CD4-positive, alpha-beta T cell (primary cell): Measurements from ENCODE around the gene VEGFB. TPM values are rescaled to one million over a fixed set of nuclear protein-coding genes. Genes with fewer than 3 reads are reported as not detected.

Source experiments
- ATAC-seq: fragments of 200-7000 bp; cut with Tn5 transposase; one replicate; pipeline ENCODE4 v1.10.0; 2022; ENCODE audit warnings: mild to moderate bottlenecking; ENCODE audit not compliant: poor library complexity
- CTCF ChIA-PET: fragments of 350-600 bp; sonication (Branson Sonifier 250); formaldehyde crosslinking; loops from one replicate; lab custom pipeline; 2021; ENCODE audit warnings: antibody characterized with exemption, inconsistent platforms; lab: Charles Lee
- POLR2A ChIA-PET: fragments of 350-600 bp; sonication (Branson Sonifier 250); formaldehyde crosslinking; loops from one replicate; lab custom pipeline; 2021; ENCODE audit warnings: antibody characterized with exemption, inconsistent platforms; lab: Charles Lee
- DNase-seq, 14 experiments: peaks; one replicate each; pipeline ENCODE4 v3.0.0-alpha.2; 2013 to 2020; ENCODE audit warnings: mixed read lengths in 2 of 14
- H3K27ac ChIP-seq, 2 donors: one replicate each; pipeline versions ENCODE4 v1.5.1 to v1.7.0; 2013; ENCODE audit warnings: low read length in 2 of 2, low read depth in 1 of 2, mild to moderate bottlenecking in 1 of 2
- H3K27me3 ChIP-seq, 2 experiments: 1 replicate in 1 of 2; 2 replicates in 1 of 2; pipeline versions ENCODE4 v1.6.1 to v1.7.0; 2013; ENCODE audit warnings: low read length in 2 of 2, control low read depth in 1 of 2, mild to moderate bottlenecking in 1 of 2, moderate library complexity in 1 of 2; ENCODE audit not compliant: insufficient read depth in 2 of 2, control insufficient read depth in 1 of 2
- H3K36me3 ChIP-seq: one replicate; pipeline ENCODE4 v1.6.1; 2013; ENCODE audit warnings: low read length, control low read depth; ENCODE audit not compliant: insufficient read depth
- H3K4me1 ChIP-seq: one replicate; pipeline ENCODE4 v1.6.1; 2013; ENCODE audit warnings: low read length, control low read depth; ENCODE audit not compliant: insufficient read depth
- H3K4me3 ChIP-seq: one replicate; pipeline ENCODE4 v1.5.1; 2013; ENCODE audit warnings: mild to moderate bottlenecking, low read length, moderate library complexity
- H3K9me3 ChIP-seq, 2 experiments: 1 replicate in 1 of 2; 2 replicates in 1 of 2; pipeline versions ENCODE4 v1.6.1 to v1.7.0; 2013; ENCODE audit warnings: low read length in 2 of 2, mild to moderate bottlenecking in 2 of 2, control low read depth in 1 of 2, moderate library complexity in 1 of 2; ENCODE audit not compliant: control insufficient read depth in 1 of 2, insufficient read depth in 1 of 2
- H3K27ac Mint-ChIP-seq: one replicate; pipeline ENCODE4 v1.8.0; 2020; ENCODE audit warnings: mixed read lengths
- H3K27me3 Mint-ChIP-seq: one replicate; pipeline ENCODE4 v1.8.0; 2021; ENCODE audit warnings: mixed read lengths
- H3K36me3 Mint-ChIP-seq: one replicate; pipeline ENCODE4 v1.8.0; 2021; ENCODE audit warnings: low read depth, mixed read lengths
- H3K4me1 Mint-ChIP-seq: one replicate; pipeline ENCODE4 v1.8.0; 2021; ENCODE audit warnings: low read depth, mixed read lengths
- H3K4me3 Mint-ChIP-seq: one replicate; pipeline ENCODE4 v1.8.0; 2020; ENCODE audit warnings: mild to moderate bottlenecking, mixed read lengths
- H3K9me3 Mint-ChIP-seq: one replicate; pipeline ENCODE4 v1.8.0; 2020; ENCODE audit warnings: mixed read lengths
- intact Hi-C, 2 experiments: fragments of 100-400 bp; cut with DNase I in 1 of 2; cut with micrococcal nuclease in 1 of 2; formaldehyde crosslinking; loops; one replicate each; pipeline versions ENCODE4 v1.15.1 to v1.9.0; 2023 to 2025; cut with DNase I, micrococcal nuclease
- polyA plus RNA-seq, 2 donors: library from polyadenylated mRNA; unstranded; fragments of 120-200 nt; gene quantifications; one replicate each; pipeline ENCODE4 v1.2.1, GENCODE V29; 2013
- total RNA-seq, 174 experiments: library from RNA in 2 of 174; stranded (reverse) in 2 of 174; gene quantifications; one replicate each; pipeline ENCODE4 v1.2.3 and lab custom pipeline; 2021 to 2026
- TF ChIP-seq, protein P1 (sequence below): fragments of 200-600 bp; IDR thresholded peaks from one replicate; pipeline ENCODE4 v1.8.0; 2022; ENCODE audit warnings: antibody characterized with exemption, mild to moderate bottlenecking

Gene VEGFB, protein sequence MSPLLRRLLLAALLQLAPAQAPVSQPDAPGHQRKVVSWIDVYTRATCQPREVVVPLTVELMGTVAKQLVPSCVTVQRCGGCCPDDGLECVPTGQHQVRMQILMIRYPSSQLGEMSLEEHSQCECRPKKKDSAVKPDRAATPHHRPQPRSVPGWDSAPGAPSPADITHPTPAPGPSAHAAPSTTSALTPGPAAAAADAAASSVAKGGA
- total RNA-seq (10 to 100 TPM; 39.7 to 48.7 TPM), total RNA-seq (lab: John Stamatoyannopoulos, UW) (12.6 to 59.6 (median 30.1) reads per million in 172 experiments)
- polyA plus RNA-seq (2013, experiment 1 of 2), result 54.0 TPM
- polyA plus RNA-seq (2013, experiment 2 of 2), result 53.8 TPM

DNA sequence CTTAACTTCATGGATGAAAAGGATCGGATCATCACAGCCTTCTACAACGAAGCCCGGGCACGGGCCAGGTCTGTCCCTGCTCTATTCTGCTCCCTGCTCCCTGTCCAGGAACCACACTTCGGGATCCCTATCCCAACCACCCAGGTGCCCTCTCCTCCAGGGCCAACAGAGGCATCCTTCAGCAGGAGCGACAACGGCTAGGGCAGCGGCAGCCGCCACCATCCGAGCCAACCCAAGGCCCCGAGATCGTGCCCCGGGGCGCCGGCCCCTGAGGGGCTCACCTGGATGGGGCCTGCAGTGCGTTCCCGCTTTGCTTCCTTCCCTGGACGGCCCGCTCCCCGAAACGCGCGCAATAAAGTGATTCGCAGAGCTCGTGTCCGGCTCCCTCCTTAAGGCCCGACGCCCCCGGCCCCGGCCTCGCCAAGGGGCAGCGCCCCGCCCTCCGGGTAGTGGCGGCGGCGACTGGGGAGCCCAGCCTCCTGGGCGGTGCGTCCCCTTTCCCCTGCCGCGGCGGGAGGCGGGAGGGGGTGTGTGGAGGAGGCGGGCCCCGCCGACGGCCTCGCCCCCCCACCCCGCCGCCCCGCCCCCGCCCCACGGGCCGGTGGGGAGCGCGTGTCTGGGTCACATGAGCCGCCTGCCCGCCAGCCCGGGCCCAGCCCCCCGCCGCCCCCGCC, at the start of gene VEGFB:
Gene VEGFB (plus strand): TSS at position 672 of the 674 bp plus-strand sequence. CDS start 250 bp downstream, outside the sequence.
- H3K27ac ChIP-seq, result peak within 1 kb of the TSS; percentile 58 to 64
- Mint-ChIP-seq H3K4me3 (peak within 1 kb of the TSS; percentile 95), H3K4me1 (peaks cover 51% of the 10 kb centered on the region), H3K27ac (peak within 1 kb of the TSS; percentile 94), H3K36me3 (peaks cover 10% of the 10 kb centered on the region), H3K27me3 (no peaks in the 10 kb centered on the region), H3K9me3 (no peaks in the 10 kb centered on the region)
- peak within 1 kb of the TSS; percentile 65 for H3K4me3 ChIP-seq
- H3K27me3 ChIP-seq, result no peaks in the 10 kb centered on the region
- ChIA-PET POLR2A (no interaction called here), CTCF (interaction anchor here (0.9 to 1.6 kb wide), 2 partner anchors 30 to 84 kb away, joined by 3 to 4 read pairs; partner anchors contain the start of gene PRDX5)
- peak; percentile 43 for ATAC-seq
- TF ChIP-seq, protein P1, sequence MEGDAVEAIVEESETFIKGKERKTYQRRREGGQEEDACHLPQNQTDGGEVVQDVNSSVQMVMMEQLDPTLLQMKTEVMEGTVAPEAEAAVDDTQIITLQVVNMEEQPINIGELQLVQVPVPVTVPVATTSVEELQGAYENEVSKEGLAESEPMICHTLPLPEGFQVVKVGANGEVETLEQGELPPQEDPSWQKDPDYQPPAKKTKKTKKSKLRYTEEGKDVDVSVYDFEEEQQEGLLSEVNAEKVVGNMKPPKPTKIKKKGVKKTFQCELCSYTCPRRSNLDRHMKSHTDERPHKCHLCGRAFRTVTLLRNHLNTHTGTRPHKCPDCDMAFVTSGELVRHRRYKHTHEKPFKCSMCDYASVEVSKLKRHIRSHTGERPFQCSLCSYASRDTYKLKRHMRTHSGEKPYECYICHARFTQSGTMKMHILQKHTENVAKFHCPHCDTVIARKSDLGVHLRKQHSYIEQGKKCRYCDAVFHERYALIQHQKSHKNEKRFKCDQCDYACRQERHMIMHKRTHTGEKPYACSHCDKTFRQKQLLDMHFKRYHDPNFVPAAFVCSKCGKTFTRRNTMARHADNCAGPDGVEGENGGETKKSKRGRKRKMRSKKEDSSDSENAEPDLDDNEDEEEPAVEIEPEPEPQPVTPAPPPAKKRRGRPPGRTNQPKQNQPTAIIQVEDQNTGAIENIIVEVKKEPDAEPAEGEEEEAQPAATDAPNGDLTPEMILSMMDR, result no peak
- intact Hi-C loops, result loop anchor here in 1 of 2 experiments (5.0 kb wide), 2 partner anchors 38 to 47 kb away; partner anchors contain the start of gene STIP1
- H3K9me3 ChIP-seq, result no peaks in the 10 kb centered on the region
- H3K4me1 ChIP-seq, result peaks cover 68% of the 10 kb centered on the region
- DNase-seq, result peak; percentile 49 to 86 (median 74)
- H3K36me3 ChIP-seq, result peaks cover 13% of the 10 kb centered on the region

DNA sequence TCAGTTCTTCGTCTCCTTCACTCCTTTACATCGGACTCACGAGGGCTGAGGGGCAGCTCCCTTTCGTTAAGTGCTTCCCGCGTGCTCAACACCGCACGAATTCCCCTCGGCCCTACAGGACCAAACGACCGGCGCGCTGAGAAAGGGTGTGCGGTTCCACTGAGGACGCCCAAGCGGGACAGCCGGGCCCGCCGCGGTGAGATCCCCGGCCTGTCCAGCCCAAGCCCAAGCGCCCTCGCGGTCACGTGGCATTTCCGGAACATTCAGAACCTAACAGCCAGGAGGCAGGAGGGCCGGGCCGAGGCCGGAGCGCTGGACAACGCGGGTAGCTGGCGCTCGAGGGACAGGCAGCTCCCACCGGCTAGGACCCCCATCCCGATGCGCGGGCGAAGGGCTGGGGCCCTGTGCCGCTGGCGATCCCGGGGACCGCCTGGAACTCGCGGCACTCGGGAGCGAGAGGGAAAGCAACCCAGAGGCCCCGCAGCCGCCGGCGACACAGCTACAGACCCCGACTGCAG, 49.1 kb upstream of the VEGFB start:
- CTCF ChIA-PET, result interaction anchor here (1.0 to 4.1 kb wide), 12 partner anchors 16 to 146 kb away, joined by 3 to 47 read pairs (median 5); partner anchors contain the start of genes ESRRA, FERMT3, NUDT22 and PPP1R14B
- TF ChIP-seq, protein P1, result no peak
- H3K9me3 ChIP-seq, result no peaks in the 10 kb centered on the region
- ATAC-seq (no peak), DNase-seq (no peak)
- Mint-ChIP-seq H3K36me3 (peaks cover 12% of the 10 kb centered on the region), H3K4me1 (peaks cover 45% of the 10 kb centered on the region), H3K27ac (no peak overlapping the region), H3K4me3 (peak overlapping the region; percentile 99), H3K27me3 (no peaks in the 10 kb centered on the region), H3K9me3 (no peaks in the 10 kb centered on the region)
- H3K4me1 ChIP-seq, result peaks cover 39% of the 10 kb centered on the region
- H3K4me3 ChIP-seq, result peak overlapping the region; percentile 80
- POLR2A ChIA-PET, result interaction anchor here (0.6 to 5.1 kb wide), 24 partner anchors 9 to 1344 kb away, joined by 3 to 88 read pairs (median 6); partner anchors contain the start of genes BAD, CCDC88B, DNAJC4 and ESRRA
- H3K27me3 ChIP-seq, result no peaks in the 10 kb centered on the region
- intact Hi-C loops, result loop anchor here (2.0 to 5.0 kb wide), 4 partner anchors 18 to 117 kb away; partner anchors contain the start of genes CATSPERZ (in 1 of the 2), DNAJC4 (in 1 of the 2), MACROD1 (in 1 of the 2) and PLCB3 (in 1 of the 2)
- peaks cover 10% of the 10 kb centered on the region for H3K36me3 ChIP-seq
- peak overlapping the region; percentile 47 to 57 for H3K27ac ChIP-seq
